H1 (cell line): ENCODE measurements around the gene IZUMO4. TPM values are rescaled to one million over a fixed set of nuclear protein-coding genes. Genes with fewer than 3 reads are reported as not detected.

Source experiments
- CTCF ChIA-PET: fragments of 300-600 bp; sonication (Branson Sonifier 250); formaldehyde crosslinking; loops from one replicate; lab custom pipeline; 2021; ENCODE audit not compliant: partially characterized antibody; lab: Charles Lee
- POLR2A ChIA-PET: fragments of 300-600 bp; sonication (Branson Sonifier 250); formaldehyde crosslinking; loops from one replicate; lab custom pipeline; 2021; ENCODE audit warnings: inconsistent platforms; ENCODE audit not compliant: partially characterized antibody; lab: Charles Lee
- DNase-seq, 2 experiments: peaks; one replicate each; pipeline versions ENCODE4 v3.0.0 to v3.0.0-alpha.2; 2010 to 2022; ENCODE audit warnings: low spot score in 2 of 2, low read depth in 1 of 2, mixed read lengths in 1 of 2
- FAIRE-seq: peaks from 2 replicates; lab custom pipeline; 2011; peaks lifted over from hg19 to GRCh38; lab: Jason Lieb, UNC
- H2AFZ ChIP-seq: 2 replicates; pipeline ENCODE4 v1.8.1; 2012; ENCODE audit warnings: low read length, inconsistent platforms
- H2AK5ac ChIP-seq: 2 replicates; pipeline ENCODE4 v1.6.1; 2013; ENCODE audit warnings: low read depth, low read length
- H2BK120ac ChIP-seq: replicated peaks from 2 replicates; pipeline ENCODE3; 2013; ENCODE audit warnings: low read depth, low read length, inconsistent platforms
- H2BK12ac ChIP-seq: 2 replicates; pipeline ENCODE4 v1.6.1; 2013; ENCODE audit warnings: low read depth, low read length
- H2BK15ac ChIP-seq: 2 replicates; pipeline ENCODE4 v1.6.1; 2013; ENCODE audit warnings: low read length
- H2BK20ac ChIP-seq: 2 replicates; pipeline ENCODE4 v1.6.1; 2013; ENCODE audit warnings: low read length
- H2BK5ac ChIP-seq: 2 replicates; pipeline ENCODE4 v1.6.1; 2013; ENCODE audit warnings: low read depth, low read length
- H3K14ac ChIP-seq: 2 replicates; pipeline ENCODE4 v1.6.1; 2013; ENCODE audit warnings: inconsistent platforms; ENCODE audit not compliant: insufficient read length
- H3K18ac ChIP-seq: 2 replicates; pipeline ENCODE4 v1.6.1; 2013; ENCODE audit warnings: low read length; ENCODE audit errors: extremely low read depth
- H3K23ac ChIP-seq: 2 replicates; pipeline ENCODE4 v1.6.1; 2013; ENCODE audit warnings: inconsistent platforms; ENCODE audit not compliant: insufficient read length
- H3K23me2 ChIP-seq: 2 replicates; pipeline ENCODE4 v1.6.1; 2013; ENCODE audit warnings: low read depth, low read length
- H3K27ac ChIP-seq: 2 replicates; pipeline ENCODE4 v1.6.1; 2011; ENCODE audit warnings: low read depth, low read length, inconsistent platforms
- H3K27me3 ChIP-seq, 4 experiments: replicated peaks in 1 of 4; 1 replicate in 1 of 4; 2 replicates in 3 of 4; pipeline versions ENCODE4 v1.6.1 to v1.8.1; 2011 to 2013; ENCODE audit warnings: low read length in 3 of 4, mild to moderate bottlenecking in 3 of 4, inconsistent platforms in 2 of 4, mixed read lengths in 2 of 4, moderate library complexity in 1 of 4; ENCODE audit not compliant: control insufficient read depth in 3 of 4, insufficient read depth in 3 of 4; ENCODE audit errors: extremely low read depth in 1 of 4
- H3K36me3 ChIP-seq, 4 experiments: 2 replicates each; pipeline versions ENCODE4 v1.6.1 to v1.8.1; 2011 to 2013; ENCODE audit warnings: mild to moderate bottlenecking in 4 of 4, low read length in 3 of 4, moderate library complexity in 2 of 4, control low read depth in 1 of 4, inconsistent platforms in 1 of 4; ENCODE audit not compliant: insufficient read depth in 4 of 4, control insufficient read depth in 2 of 4
- H3K4ac ChIP-seq: replicated peaks from 2 replicates; pipeline ENCODE3; 2013; ENCODE audit warnings: low read length, low read depth, mixed read lengths, inconsistent platforms; ENCODE audit not compliant: insufficient read length
- H3K4me1 ChIP-seq, 4 experiments: replicated peaks in 1 of 4; 1 replicate in 1 of 4; 2 replicates in 3 of 4; pipeline versions ENCODE4 v1.6.1 to v1.8.1; 2011 to 2013; ENCODE audit warnings: low read length in 3 of 4, inconsistent platforms in 2 of 4, mixed read lengths in 1 of 4; ENCODE audit not compliant: insufficient read depth in 4 of 4, control insufficient read depth in 3 of 4
- H3K4me2 ChIP-seq, 2 experiments: 2 replicates each; pipeline versions ENCODE4 v1.6.1 to v1.8.1; 2011 to 2013; ENCODE audit warnings: low read depth in 2 of 2, low read length in 2 of 2, control low read depth in 1 of 2, inconsistent platforms in 1 of 2, mild to moderate bottlenecking in 1 of 2; ENCODE audit not compliant: insufficient read depth in 1 of 2
- H3K4me3 ChIP-seq, 4 experiments: fragments of 200-600, 300-600 bp in 1 of 4; sonication (generic), shearing (Covaris generic), sonication (Bioruptor Twin) in 1 of 4; 2 replicates each; pipeline versions ENCODE4 v1.5.1 to v1.8.1; 2011 to 2016; ENCODE audit warnings: low read length in 4 of 4, low read depth in 3 of 4, control low read depth in 2 of 4, inconsistent platforms in 2 of 4, mild to moderate bottlenecking in 2 of 4, mixed read lengths in 1 of 4, moderate library complexity in 1 of 4; ENCODE audit not compliant: insufficient read depth in 2 of 4; ENCODE audit errors: extremely low read depth in 1 of 4
- H3K56ac ChIP-seq: replicated peaks from 2 replicates; pipeline ENCODE3; 2013; ENCODE audit warnings: low read depth, mild to moderate bottlenecking, mixed read lengths, low read length, inconsistent platforms; ENCODE audit not compliant: insufficient read length
- H3K79me1 ChIP-seq: 2 replicates; pipeline ENCODE4 v1.6.1; 2013; ENCODE audit warnings: low read depth, low read length, control low read depth
- H3K79me2 ChIP-seq, 2 experiments: 2 replicates each; pipeline versions ENCODE4 v1.6.1 to v1.8.1; 2012 to 2013; ENCODE audit warnings: low read length in 2 of 2, mild to moderate bottlenecking in 2 of 2, inconsistent platforms in 1 of 2; ENCODE audit not compliant: insufficient read depth in 2 of 2, control insufficient read depth in 1 of 2
- H3K9ac ChIP-seq, 4 experiments: replicated peaks in 1 of 4; 1 replicate in 1 of 4; 2 replicates in 3 of 4; pipeline versions ENCODE4 v1.6.1 to v1.8.1; 2011 to 2013; ENCODE audit warnings: low read depth in 3 of 4, low read length in 3 of 4, control low read depth in 2 of 4, mild to moderate bottlenecking in 2 of 4, moderate library complexity in 2 of 4, inconsistent platforms in 1 of 4; ENCODE audit errors: extremely low read depth in 1 of 4
- H3K9me3 ChIP-seq, 2 experiments: 2 replicates each; pipeline versions ENCODE4 v1.6.1 to v1.8.1; 2012 to 2013; ENCODE audit warnings: mild to moderate bottlenecking in 2 of 2, moderate library complexity in 2 of 2, control low read depth in 1 of 2, inconsistent platforms in 1 of 2, low read depth in 1 of 2, low read length in 1 of 2, mixed read lengths in 1 of 2; ENCODE audit not compliant: insufficient read depth in 2 of 2
- H4K20me1 ChIP-seq, 2 experiments: replicated peaks in 1 of 2; 2 replicates each; pipeline versions ENCODE3 to v1.8.1; 2011 to 2013; ENCODE audit warnings: inconsistent platforms in 2 of 2, low read length in 2 of 2, mild to moderate bottlenecking in 1 of 2; ENCODE audit not compliant: insufficient read depth in 2 of 2, control insufficient read depth in 1 of 2
- H4K5ac ChIP-seq: 2 replicates; pipeline ENCODE4 v1.6.1; 2013; ENCODE audit warnings: low read length, low read depth, mixed read lengths, inconsistent platforms; ENCODE audit not compliant: insufficient read length
- H4K8ac ChIP-seq: 2 replicates; pipeline ENCODE4 v1.8.0; 2013; ENCODE audit warnings: mild to moderate bottlenecking, moderate library complexity, low read length, inconsistent platforms; ENCODE audit not compliant: insufficient read depth; ENCODE audit errors: extremely low read depth
- H4K91ac ChIP-seq: replicated peaks from 2 replicates; pipeline ENCODE3; 2013; ENCODE audit warnings: low read length, mixed read lengths, inconsistent platforms; ENCODE audit not compliant: insufficient read length
- BRCA1 ChIP-seq: IDR thresholded peaks from 2 replicates; pipeline ENCODE4 v1.6.1; 2012; ENCODE audit warnings: low read depth, low read length, improper control_type of control experiment
- CREB1 ChIP-seq: IDR thresholded peaks from 2 replicates; pipeline ENCODE4 v1.6.1; 2012; ENCODE audit warnings: inconsistent platforms
- FOSL1 ChIP-seq: IDR thresholded peaks from 2 replicates; pipeline ENCODE4 v1.6.1; 2011; ENCODE audit warnings: mild to moderate bottlenecking, low read depth, low read length, moderate library complexity; ENCODE audit not compliant: insufficient read depth
- MAFK ChIP-seq: IDR thresholded peaks from 2 replicates; pipeline ENCODE4 v1.6.1; 2012; ENCODE audit warnings: low read depth, mild to moderate bottlenecking, improper control_type of control experiment, low read length
- POU5F1 ChIP-seq: IDR thresholded peaks from 2 replicates; pipeline ENCODE4 v1.6.1; 2011; ENCODE audit warnings: low read depth, mild to moderate bottlenecking, low read length, moderate library complexity
- RBBP5 ChIP-seq: IDR thresholded peaks from 2 replicates; pipeline ENCODE4 v1.7.1; 2012; ENCODE audit warnings: low read depth, mild to moderate bottlenecking, inconsistent platforms, low read length, moderate library complexity, borderline replicate concordance
- SUZ12 ChIP-seq: fragments of 200-600 bp; sonication (generic); IDR thresholded peaks from 2 replicates; pipeline ENCODE4 v1.6.1; 2012; ENCODE audit warnings: mild to moderate bottlenecking, inconsistent platforms, low read length, moderate library complexity, mixed read lengths
- TAF1 ChIP-seq: IDR thresholded peaks from 2 replicates; pipeline ENCODE4 v1.6.1; 2011; ENCODE audit warnings: mild to moderate bottlenecking, low read depth, low read length
- WGBS, 2 experiments: shearing (Covaris generic) in 1 of 2; methylation state at CpG; one replicate each; pipeline versions ENCODE4 v1.1.6 to v1.1.7; 2013 to 2015; ENCODE audit warnings: low lambda C conversion rate in 2 of 2, mixed read lengths in 2 of 2, inconsistent platforms in 1 of 2, low coverage in 1 of 2, missing lambda C conversion rate in 1 of 2; ENCODE audit not compliant: insufficient replicate concordance in 2 of 2, insufficient coverage in 1 of 2, insufficient read length in 1 of 2; ENCODE audit errors: extremely low coverage in 1 of 2, missing lambda C conversion rate in 1 of 2; 5-methylcytosine and 5-hydroxymethylcytosine counted together
- polyA plus RNA-seq, 7 experiments: library from polyadenylated mRNA; depleted of rRNA in 3 of 7; stranded (reverse) in 5 of 7; unstranded in 2 of 7; fragments of >200 nt in 5 of 7; fragments of 200-250 nt in 2 of 7; gene quantifications; 1 replicate in 5 of 7; 2 replicates in 1 of 7; 4 replicates in 1 of 7; pipeline versions ENCODE4 v1.2.1 to v1.2.3, GENCODE V29; 2011 to 2013; ENCODE audit warnings: missing spikeins in 2 of 7, mixed read lengths in 2 of 7
- total RNA-seq: library from RNA; stranded (reverse); fragmentation: NEBNext Ultra II Directional; extraction: Animal tissue kit (Norgen Biotek cat#: 25700); gene quantifications from 2 replicates; pipeline ENCODE4 v1.2.1, GENCODE V29; 2021
- TF ChIP-seq, protein P1 (sequence below), 3 experiments: IDR thresholded peaks; 1 replicate in 2 of 3; 2 replicates in 1 of 3; pipeline versions ENCODE4 v1.5.1 to v1.6.1; 2011; ENCODE audit warnings: low read length in 3 of 3, mild to moderate bottlenecking in 3 of 3, inconsistent platforms in 2 of 3, low read depth in 1 of 3, moderate library complexity in 1 of 3; ENCODE audit not compliant: insufficient read depth in 1 of 3; ENCODE audit errors: control extremely low read depth in 1 of 3
- TF ChIP-seq, protein P2 (sequence below): IDR thresholded peaks from 2 replicates; pipeline ENCODE4 v1.6.1; 2012; ENCODE audit warnings: inconsistent platforms

IZUMO4 gene
- total and polyA plus RNA-seq, 2 of the 8 experiments (the other 6 are each of a cell fraction or from before 2014, with no cell fraction given): 1.8 to 1.9 TPM

DNA sequence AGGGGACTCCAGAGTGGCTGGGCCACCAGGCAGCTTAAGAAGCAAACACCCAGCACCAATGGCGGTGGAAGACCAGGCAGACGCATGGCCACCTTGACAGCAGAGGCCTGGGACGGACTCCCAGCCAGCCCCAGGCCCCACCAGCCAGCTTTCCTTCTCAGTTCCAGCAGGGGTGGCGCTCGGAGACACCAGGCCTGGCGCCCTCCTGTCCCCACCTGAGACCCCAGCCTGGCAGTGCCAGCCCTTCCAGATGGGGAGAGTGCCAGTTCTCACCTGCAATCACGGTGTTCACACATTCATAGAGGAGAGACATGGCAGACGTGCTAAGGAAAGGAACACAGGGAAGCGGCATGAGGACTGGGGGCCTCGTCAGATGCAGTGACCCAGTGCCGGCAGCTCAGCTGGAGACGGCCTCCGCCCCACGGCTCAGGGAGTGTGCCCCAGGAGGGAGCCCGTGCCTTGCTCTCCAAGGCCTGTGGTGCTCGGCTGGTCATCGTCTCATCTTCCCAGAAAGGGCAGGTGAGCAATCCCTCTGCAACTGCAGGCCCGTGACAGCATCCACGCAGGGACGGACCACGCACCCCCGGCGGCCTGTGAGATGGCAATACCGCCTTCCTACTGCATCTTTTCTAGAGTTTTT lies 30.3 kb downstream of the IZUMO4 start:
- Histone ChIP-seq H3K4ac (no peak overlapping the region), H3K9ac (no peak overlapping the region), H2BK120ac (no peak overlapping the region), H3K36me3 (peaks cover 20 to 61% (median 44%) of the 10 kb centered on the region in 4 experiments; a peak in 7 of 8 replicates), H2BK20ac (no peak overlapping the region), H3K4me2 (no peak overlapping the region), H4K8ac (no peak overlapping the region; the same call in 1 of the 2 replicates), H3K9me3 (no peaks in the 10 kb centered on the region), H3K18ac (no peak overlapping the region), H3K56ac (no peak overlapping the region), H4K5ac (no peak overlapping the region), H3K79me1 (peaks cover 8% of the 10 kb centered on the region), H2BK12ac (no peak overlapping the region), H2AK5ac (no peak overlapping the region), H3K27me3 (no peaks in the 10 kb centered on the region), H3K27ac (no peak overlapping the region), H3K23me2 (no peaks in the 10 kb centered on the region), H3K4me1 (no peaks in the 10 kb centered on the region), H2AFZ (no peak overlapping the region), H2BK15ac (no peak overlapping the region), H4K91ac (no peak overlapping the region), H3K4me3 (no peak overlapping the region), H4K20me1 (peaks cover 16 to 47% of the 10 kb centered on the region in 2 experiments), H3K23ac (no peak overlapping the region), H2BK5ac (no peak overlapping the region), H3K79me2 (peaks cover 0 to 20% of the 10 kb centered on the region in 2 experiments; a peak in 2 of 4 replicates), H3K14ac (no peak overlapping the region)
- CTCF ChIA-PET: interaction anchor here (0.6 to 1.4 kb wide), 2 partner anchors 10 to 43 kb away, joined by 3 read pairs; no protein-coding TSS in a partner anchor
- POLR2A ChIA-PET: interaction anchor here (0.8 to 1.2 kb wide), 4 partner anchors 9 to 73 kb away, joined by 3 read pairs; no protein-coding TSS in a partner anchor
- FAIRE-seq (no peak), DNase-seq (no peak)
- WGBS, 2 experiments: 97% methylated on average over 24 of the region's 24 CpGs; no CpG with 5 or more reads in 1 of the 2 experiments
- TF ChIP-seq, protein P1, sequence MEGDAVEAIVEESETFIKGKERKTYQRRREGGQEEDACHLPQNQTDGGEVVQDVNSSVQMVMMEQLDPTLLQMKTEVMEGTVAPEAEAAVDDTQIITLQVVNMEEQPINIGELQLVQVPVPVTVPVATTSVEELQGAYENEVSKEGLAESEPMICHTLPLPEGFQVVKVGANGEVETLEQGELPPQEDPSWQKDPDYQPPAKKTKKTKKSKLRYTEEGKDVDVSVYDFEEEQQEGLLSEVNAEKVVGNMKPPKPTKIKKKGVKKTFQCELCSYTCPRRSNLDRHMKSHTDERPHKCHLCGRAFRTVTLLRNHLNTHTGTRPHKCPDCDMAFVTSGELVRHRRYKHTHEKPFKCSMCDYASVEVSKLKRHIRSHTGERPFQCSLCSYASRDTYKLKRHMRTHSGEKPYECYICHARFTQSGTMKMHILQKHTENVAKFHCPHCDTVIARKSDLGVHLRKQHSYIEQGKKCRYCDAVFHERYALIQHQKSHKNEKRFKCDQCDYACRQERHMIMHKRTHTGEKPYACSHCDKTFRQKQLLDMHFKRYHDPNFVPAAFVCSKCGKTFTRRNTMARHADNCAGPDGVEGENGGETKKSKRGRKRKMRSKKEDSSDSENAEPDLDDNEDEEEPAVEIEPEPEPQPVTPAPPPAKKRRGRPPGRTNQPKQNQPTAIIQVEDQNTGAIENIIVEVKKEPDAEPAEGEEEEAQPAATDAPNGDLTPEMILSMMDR (IDR thresholded peaks at IDR 0.05; ENCODE audit: control extremely low read depth in 1 of 3, insufficient read depth in 1 of 3, low read depth in 1 of 3, low read length in 3 of 3): no peak
- TF ChIP-seq CREB1 (no peak), FOSL1 (no peak), POU5F1 (no peak), TAF1 (no peak), RBBP5 (no peak), BRCA1 (no peak), SUZ12 (no peak), MAFK (no peak)
- TF ChIP-seq, protein P2, sequence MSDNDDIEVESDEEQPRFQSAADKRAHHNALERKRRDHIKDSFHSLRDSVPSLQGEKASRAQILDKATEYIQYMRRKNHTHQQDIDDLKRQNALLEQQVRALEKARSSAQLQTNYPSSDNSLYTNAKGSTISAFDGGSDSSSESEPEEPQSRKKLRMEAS: no peak
